Measurements from ENCODE around the gene SPTBN5.

SPTBN5 gene

DNA sequence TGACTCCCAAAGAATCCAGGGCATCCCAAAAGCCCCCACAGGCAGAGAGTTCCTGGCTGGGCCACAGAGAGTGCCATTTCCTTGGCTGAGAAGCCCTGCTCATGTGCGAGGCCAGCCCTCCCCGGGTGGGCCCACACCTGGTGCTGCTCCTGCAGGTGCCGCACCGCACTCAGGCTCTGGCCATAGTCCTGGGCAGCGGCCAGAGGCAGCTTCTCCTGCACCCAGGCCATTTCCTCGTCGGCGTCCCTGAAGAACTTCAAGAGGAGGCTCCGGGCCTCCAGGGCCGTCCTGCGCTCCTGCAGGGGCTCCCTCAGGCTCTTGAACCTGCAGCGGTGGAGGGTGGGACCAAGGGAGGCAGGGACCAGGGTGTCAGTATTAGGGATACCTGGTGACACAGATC is 37.1 kb downstream of the SPTBN5 start:
- H3K4me3 ChIP-seq (replicated peaks; ENCODE audit: low read depth, low read length), result no peak overlapping the region
- DNase-seq (ENCODE audit: extremely low read depth, low read depth), result no peak
- no peak for TF ChIP-seq CTCF (IDR thresholded peaks at IDR 0.05; ENCODE audit: low read depth, low read length, missing control alignments)

- no peak for TF ChIP-seq CTCF (IDR thresholded peaks at IDR 0.05; ENCODE audit: low read depth, low read length, missing control alignments)
- no peak for DNase-seq (ENCODE audit: extremely low read depth, low read depth)
- no peak overlapping the region for H3K4me3 ChIP-seq (replicated peaks; ENCODE audit: low read depth, low read length)
These were observed 37.6 kb downstream of the SPTBN5 start for GRCh38 chr15:41856262-41856661.

GRCh38 chr15:41855261-41855961 is 38.4 kb downstream of the SPTBN5 start:
- no peak overlapping the region for H3K4me3 ChIP-seq (replicated peaks; ENCODE audit: low read depth, low read length)
- TF ChIP-seq CTCF (IDR thresholded peaks at IDR 0.05; ENCODE audit: low read depth, low read length, missing control alignments), result no peak
- no peak for DNase-seq (ENCODE audit: extremely low read depth, low read depth)

GRCh38 chr15:41854443-41854842 is 39.4 kb downstream of the SPTBN5 start:
- no peak for DNase-seq (ENCODE audit: extremely low read depth, low read depth)
- no peak overlapping the region for H3K4me3 ChIP-seq (replicated peaks; ENCODE audit: low read depth, low read length)
- TF ChIP-seq CTCF (IDR thresholded peaks at IDR 0.05; ENCODE audit: low read depth, low read length, missing control alignments), result no peak

DNA sequence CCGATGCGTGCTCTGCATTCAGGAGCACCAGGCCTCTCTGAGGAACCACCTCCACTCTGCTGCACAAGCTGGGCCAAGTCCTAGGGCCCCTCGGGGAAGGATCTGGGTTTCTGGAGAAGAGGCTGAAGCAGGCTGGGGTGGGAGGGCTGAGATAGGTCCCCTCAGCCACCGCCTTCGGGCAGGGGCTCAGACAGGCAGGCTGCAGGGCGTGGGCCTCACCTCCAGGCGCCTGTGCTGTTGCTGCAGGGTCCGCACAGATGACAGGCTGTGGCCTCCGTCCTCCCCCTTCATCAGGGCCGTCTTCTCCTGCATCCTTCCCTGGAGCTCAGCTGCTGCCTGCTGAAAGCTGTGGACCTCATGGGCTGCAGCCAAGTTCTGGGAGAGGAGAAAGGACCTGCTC is 40.0 kb downstream of the SPTBN5 start:
- no peak for DNase-seq (ENCODE audit: extremely low read depth, low read depth)
- no peak for TF ChIP-seq CTCF (IDR thresholded peaks at IDR 0.05; ENCODE audit: low read depth, low read length, missing control alignments)
- H3K4me3 ChIP-seq (replicated peaks; ENCODE audit: low read depth, low read length), result no peak overlapping the region

GRCh38 chr15:41852736-41853590 is 40.9 kb downstream of the SPTBN5 start:
- no peak for DNase-seq (ENCODE audit: extremely low read depth, low read depth)
- no peak overlapping the region for H3K4me3 ChIP-seq (replicated peaks; ENCODE audit: low read depth, low read length)
- TF ChIP-seq CTCF (IDR thresholded peaks at IDR 0.05; ENCODE audit: low read depth, low read length, missing control alignments), result no peak
